DND-41 (cell line): Measurements from ENCODE around the gene CABLES2.
A peak's percentile ranks its signal among the peaks of the same experiment; 100 is the strongest.

Experiments used
- ATAC-seq: fragments of 200-7000 bp; cut with Tn5 transposase; 3 replicates; pipeline ENCODE4 v1.9.1; 2021; ENCODE audit warnings: low read depth; ENCODE audit not compliant: insufficient read depth
- DNase-seq: peaks from one replicate; pipeline ENCODE4 v3.0.0-alpha.2; 2020
- H2AFZ ChIP-seq: 2 replicates; pipeline ENCODE4 v1.6.0; 2012; ENCODE audit warnings: low read depth, low read length
- H3K27ac ChIP-seq: 2 replicates; pipeline ENCODE4 v1.5.1; 2012; ENCODE audit warnings: low read length, inconsistent platforms
- H3K27me3 ChIP-seq: fragments of 200-600 bp; sonication (generic); 2 replicates; pipeline ENCODE4 v1.6.0; 2012; ENCODE audit warnings: low read length, mild to moderate bottlenecking, inconsistent platforms; ENCODE audit not compliant: insufficient read depth, poor library complexity
- H3K36me3 ChIP-seq: 2 replicates; pipeline ENCODE4 v1.5.1; 2012; ENCODE audit warnings: low read length, inconsistent platforms; ENCODE audit not compliant: insufficient read depth
- H3K4me1 ChIP-seq: 2 replicates; pipeline ENCODE4 v1.5.1; 2012; ENCODE audit warnings: mild to moderate bottlenecking, low read length; ENCODE audit not compliant: insufficient read depth
- H3K4me2 ChIP-seq: 2 replicates; pipeline ENCODE4 v1.6.0; 2012; ENCODE audit warnings: mild to moderate bottlenecking, moderate library complexity, low read length, inconsistent platforms; ENCODE audit not compliant: insufficient read depth
- H3K4me3 ChIP-seq, 2 experiments: fragments of 200-600 bp in 1 of 2; shearing (Covaris generic) in 1 of 2; 2 replicates each; pipeline ENCODE4 v1.5.1; 2012 to 2016; ENCODE audit warnings: inconsistent platforms in 2 of 2, low read length in 2 of 2, mild to moderate bottlenecking in 2 of 2, low read depth in 1 of 2, moderate library complexity in 1 of 2
- H3K79me2 ChIP-seq: 2 replicates; pipeline ENCODE4 v1.6.0; 2012; ENCODE audit warnings: low read length, inconsistent platforms; ENCODE audit not compliant: insufficient read depth
- H3K9ac ChIP-seq: 2 replicates; pipeline ENCODE4 v1.6.0; 2012; ENCODE audit warnings: low read depth, mild to moderate bottlenecking, inconsistent platforms, low read length, moderate library complexity
- H3K9me3 ChIP-seq: 2 replicates; pipeline ENCODE4 v1.5.1; 2012; ENCODE audit warnings: low read length, moderate library complexity, mild to moderate bottlenecking, inconsistent platforms; ENCODE audit not compliant: insufficient read depth, severe bottlenecking
- H4K20me1 ChIP-seq: 2 replicates; pipeline ENCODE4 v1.6.0; 2012; ENCODE audit warnings: low read length; ENCODE audit not compliant: insufficient read depth
- CTCF ChIP-seq: IDR thresholded peaks from 2 replicates; pipeline ENCODE4 v1.5.1; 2012; ENCODE audit warnings: borderline replicate concordance, low read length, moderate library complexity, mild to moderate bottlenecking; ENCODE audit not compliant: poor library complexity, severe bottlenecking; ENCODE audit errors: extremely low read depth
- EZH2 ChIP-seq: IDR thresholded peaks from 3 replicates; pipeline ENCODE4 v1.6.1; 2012; ENCODE audit warnings: borderline replicate concordance, low read depth, mild to moderate bottlenecking, moderate library complexity, low read length, inconsistent platforms; ENCODE audit not compliant: severe bottlenecking

CABLES2 gene

GRCh38 chr20:62408640-62409039, 1.6 kb upstream of the CABLES2 start:
- H3K4me3 ChIP-seq, result no peak overlapping the region
- ATAC-seq (no peak), DNase-seq (no peak)
- peaks cover 19% of the 10 kb centered on the region for H3K36me3 ChIP-seq
- H3K9me3 ChIP-seq, result no peaks in the 10 kb centered on the region
- H3K9ac ChIP-seq, result no peak overlapping the region
- peaks cover 32% of the 10 kb centered on the region for H3K79me2 ChIP-seq
- peaks cover 46% of the 10 kb centered on the region for H3K4me1 ChIP-seq
- H2AFZ ChIP-seq, result no peak overlapping the region
- peaks cover 38% of the 10 kb centered on the region for H4K20me1 ChIP-seq
- TF ChIP-seq EZH2 (no peak), CTCF (no peak)
- no peak overlapping the region for H3K4me2 ChIP-seq
- H3K27me3 ChIP-seq, result no peaks in the 10 kb centered on the region
- no peak overlapping the region for H3K27ac ChIP-seq

- Histone ChIP-seq H3K4me3 (peak overlapping the region in 1 of 2 experiments; percentile 96; a peak in 2 of 4 replicates), H4K20me1 (peaks cover 42% of the 10 kb centered on the region), H3K27me3 (no peaks in the 10 kb centered on the region), H3K4me2 (peak overlapping the region; percentile 85), H2AFZ (peak overlapping the region; percentile 94), H3K9ac (peak overlapping the region; percentile 64), H3K36me3 (peaks cover 23% of the 10 kb centered on the region), H3K27ac (peak overlapping the region; percentile 74), H3K79me2 (peaks cover 35% of the 10 kb centered on the region), H3K9me3 (no peaks in the 10 kb centered on the region), H3K4me1 (peaks cover 46% of the 10 kb centered on the region)
- no peak for DNase-seq
- ATAC-seq, result no peak
- no peak for TF ChIP-seq CTCF
- no peak for TF ChIP-seq EZH2
These were observed 970 bp upstream of the CABLES2 start for GRCh38 chr20:62408055-62408454.

- peaks cover 46% of the 10 kb centered on the region for H3K4me1 ChIP-seq
These were observed 379 bp downstream of the CABLES2 start for GRCh38 chr20:62406635-62407176.

More at GRCh38 chr20:62406635-62407176, 379 bp downstream of the CABLES2 start:
- Histone ChIP-seq H2AFZ (peak overlapping the region; percentile 53; the same call in 1 of the 2 replicates), H3K4me3 (peak overlapping the region; percentile 89 to 96), H3K4me2 (peak overlapping the region; percentile 95), H3K27ac (peak overlapping the region; percentile 83), H3K9me3 (no peaks in the 10 kb centered on the region), H3K79me2 (peaks cover 38% of the 10 kb centered on the region), H3K27me3 (no peaks in the 10 kb centered on the region), H4K20me1 (peaks cover 52% of the 10 kb centered on the region), H3K36me3 (peaks cover 37% of the 10 kb centered on the region), H3K9ac (peak overlapping the region; percentile 98)
- ATAC-seq (no peak), DNase-seq (no peak)
- TF ChIP-seq CTCF (no peak), EZH2 (no peak)
